ENCODE measurements around the gene CLDN20.
"Not testable (repeated sequence)": the region's sequence is repeated elsewhere in the genome, so short reads cannot be mapped to it uniquely, and the experiment has no call there.

CLDN20 gene

GRCh38 chr6:155271145-155271544 is 7.3 kb downstream of the CLDN20 start:
- DNase-seq: no peak

GRCh38 chr6:155272353-155273232 is 8.8 kb downstream of the CLDN20 start:
- no peak for DNase-seq

- no peak for DNase-seq
These were observed 9.6 kb downstream of the CLDN20 start for GRCh38 chr6:155273431-155273830.

GRCh38 chr6:155274106-155274505 is 10.3 kb downstream of the CLDN20 start:
- no peak for DNase-seq

- no peak for DNase-seq
These were observed 10.7 kb downstream of the CLDN20 start for GRCh38 chr6:155274533-155274932.

- no peak for DNase-seq
These were observed 12.1 kb downstream of the CLDN20 start for GRCh38 chr6:155275808-155276480.

GRCh38 chr6:155276638-155277037 is 12.8 kb downstream of the CLDN20 start:
- DNase-seq: no peak

- no peak for DNase-seq
These were observed 14.7 kb downstream of the CLDN20 start for GRCh38 chr6:155278319-155279049.

- DNase-seq: no peak
These were observed 21.0 kb downstream of the CLDN20 start for GRCh38 chr6:155284775-155285174.

- DNase-seq: peak in 1 of 2 experiments; percentile 16
These were observed 23.9 kb downstream of the CLDN20 start for GRCh38 chr6:155287762-155288161.

- DNase-seq: no peak
These were observed 26.7 kb downstream of the CLDN20 start for GRCh38 chr6:155290491-155290890.

- no peak for DNase-seq
These were observed 27.5 kb downstream of the CLDN20 start for GRCh38 chr6:155291291-155291690.

GRCh38 chr6:155292711-155293110 is 28.9 kb downstream of the CLDN20 start:
- no peak for DNase-seq

- DNase-seq: no peak
These were observed 33.9 kb downstream of the CLDN20 start for GRCh38 chr6:155297669-155298068.

GRCh38 chr6:155301867-155302266 is 38.1 kb downstream of the CLDN20 start:
- no peak for DNase-seq

GRCh38 chr6:155303361-155303870 is 39.6 kb downstream of the CLDN20 start:
- no peak for DNase-seq

GRCh38 chr6:155306958-155307357 is 43.1 kb downstream of the CLDN20 start:
- no peak for DNase-seq

GRCh38 chr6:155309150-155309549 is 45.3 kb downstream of the CLDN20 start:
- no peak for DNase-seq

GRCh38 chr6:155310596-155310995 is 46.8 kb downstream of the CLDN20 start:
- DNase-seq: no peak

GRCh38 chr6:155311086-155311485 is 47.3 kb downstream of the CLDN20 start:
- no peak for DNase-seq

- no peak for DNase-seq
These were observed 47.8 kb downstream of the CLDN20 start for GRCh38 chr6:155311583-155311982.

- not testable (repeated sequence) for DNase-seq
These were observed 49.1 kb downstream of the CLDN20 start for GRCh38 chr6:155312950-155313349.

- DNase-seq: peak; percentile 45 to 60
These were observed 49.8 kb downstream of the CLDN20 start for GRCh38 chr6:155313602-155314091.
